Tibial nerve (tissue), 4 donors: Measurements from ENCODE around the gene PARM1.

Experiments
- EP300 ChIP-seq, 2 donors: sonication (generic); formaldehyde crosslinking; IDR thresholded peaks; one replicate each; pipeline ENCODE4 v1.6.1; 2017; ENCODE audit warnings: antibody characterized with exemption in 2 of 2, mild to moderate bottlenecking in 1 of 2
- TF ChIP-seq, protein P1 (sequence below), 5 experiments: fragments of 200-600 bp in 3 of 5; fragments of 450-650 bp in 2 of 5; sonication (generic) in 3 of 5; IDR thresholded peaks; one replicate each; pipeline ENCODE4 v1.5.1; 2016 to 2019; ENCODE audit warnings: antibody characterized with exemption in 5 of 5, mild to moderate bottlenecking in 3 of 5, moderate library complexity in 2 of 5

DNA sequence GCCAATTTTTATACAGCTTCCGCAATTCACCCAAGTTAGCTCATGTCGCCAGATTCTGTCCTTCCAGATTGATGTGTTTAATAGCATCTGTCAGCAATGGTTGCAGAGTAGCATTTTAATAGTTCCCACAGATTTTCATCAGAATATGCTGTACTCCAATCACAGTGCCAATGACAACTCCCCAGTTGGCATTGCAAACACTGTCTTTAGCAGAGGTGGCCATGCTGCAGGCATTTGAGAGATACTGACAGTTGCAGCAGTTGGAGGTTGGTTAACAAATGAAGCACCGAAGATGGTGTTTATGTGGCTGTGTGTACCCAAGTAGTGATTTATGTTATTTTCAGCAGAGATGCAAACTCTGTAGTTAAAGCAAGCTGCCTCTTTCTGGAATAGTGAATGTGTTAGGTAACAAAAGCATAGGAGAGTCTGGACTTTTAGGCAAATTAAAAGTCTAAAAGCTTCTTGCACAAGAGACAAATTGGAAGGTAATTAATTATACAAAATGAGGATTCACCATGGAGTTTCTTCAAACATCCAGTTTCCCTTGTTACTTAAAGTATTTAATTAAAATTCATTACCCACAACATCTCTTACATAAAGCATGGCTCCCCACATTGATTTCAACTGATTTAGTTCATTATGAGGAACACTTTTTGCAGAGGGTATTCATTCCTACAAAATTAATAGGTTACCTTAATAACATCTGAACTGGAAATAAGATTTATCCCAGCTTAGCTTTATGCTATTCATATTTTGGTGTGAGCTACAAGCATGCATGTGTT, 65.2 kb downstream of the PARM1 start:
- TF ChIP-seq, protein P1, sequence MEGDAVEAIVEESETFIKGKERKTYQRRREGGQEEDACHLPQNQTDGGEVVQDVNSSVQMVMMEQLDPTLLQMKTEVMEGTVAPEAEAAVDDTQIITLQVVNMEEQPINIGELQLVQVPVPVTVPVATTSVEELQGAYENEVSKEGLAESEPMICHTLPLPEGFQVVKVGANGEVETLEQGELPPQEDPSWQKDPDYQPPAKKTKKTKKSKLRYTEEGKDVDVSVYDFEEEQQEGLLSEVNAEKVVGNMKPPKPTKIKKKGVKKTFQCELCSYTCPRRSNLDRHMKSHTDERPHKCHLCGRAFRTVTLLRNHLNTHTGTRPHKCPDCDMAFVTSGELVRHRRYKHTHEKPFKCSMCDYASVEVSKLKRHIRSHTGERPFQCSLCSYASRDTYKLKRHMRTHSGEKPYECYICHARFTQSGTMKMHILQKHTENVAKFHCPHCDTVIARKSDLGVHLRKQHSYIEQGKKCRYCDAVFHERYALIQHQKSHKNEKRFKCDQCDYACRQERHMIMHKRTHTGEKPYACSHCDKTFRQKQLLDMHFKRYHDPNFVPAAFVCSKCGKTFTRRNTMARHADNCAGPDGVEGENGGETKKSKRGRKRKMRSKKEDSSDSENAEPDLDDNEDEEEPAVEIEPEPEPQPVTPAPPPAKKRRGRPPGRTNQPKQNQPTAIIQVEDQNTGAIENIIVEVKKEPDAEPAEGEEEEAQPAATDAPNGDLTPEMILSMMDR (IDR thresholded peaks at IDR 0.05): no peak
- no peak for TF ChIP-seq EP300 (IDR thresholded peaks at IDR 0.05)
